CD4-positive, alpha-beta memory T cell (primary cell): ENCODE data around the gene SAMD9L. TPM values are rescaled to one million over a fixed set of nuclear protein-coding genes. Genes with fewer than 3 reads are reported as not detected.
A peak's percentile ranks its signal among the peaks of the same experiment; 100 is the strongest.

Source experiments
- CTCF ChIA-PET: fragments of 350-600 bp; sonication (Branson Sonifier 250); formaldehyde crosslinking; loops from one replicate; lab custom pipeline; 2021; ENCODE audit warnings: inconsistent platforms; ENCODE audit not compliant: partially characterized antibody; lab: Charles Lee
- POLR2A ChIA-PET: fragments of 350-600 bp; sonication (Branson Sonifier 250); formaldehyde crosslinking; loops from one replicate; lab custom pipeline; 2021; ENCODE audit not compliant: partially characterized antibody; lab: Charles Lee
- DNase-seq, 5 donors: peaks; one replicate each; pipeline versions ENCODE4 v3.0.0 to v3.0.0-alpha.2; 2020 to 2022; ENCODE audit warnings: mixed read lengths in 1 of 5
- H3K27ac ChIP-seq: one replicate; pipeline ENCODE4 v1.7.0; 2013; ENCODE audit warnings: low read depth, low read length
- H3K27me3 ChIP-seq: 2 replicates; pipeline ENCODE4 v1.7.0; 2013; ENCODE audit warnings: mild to moderate bottlenecking, low read length, moderate library complexity; ENCODE audit not compliant: insufficient read depth
- H3K36me3 ChIP-seq: 2 replicates; pipeline ENCODE4 v1.7.0; 2013; ENCODE audit warnings: mild to moderate bottlenecking, low read length, moderate library complexity; ENCODE audit not compliant: insufficient read depth
- H3K4me1 ChIP-seq: 2 replicates; pipeline ENCODE4 v1.7.0; 2013; ENCODE audit warnings: mild to moderate bottlenecking, low read length, moderate library complexity; ENCODE audit not compliant: insufficient read depth
- H3K4me3 ChIP-seq, 2 donors: one replicate each; pipeline ENCODE4 v1.7.0; 2013; ENCODE audit warnings: low read length in 2 of 2, mild to moderate bottlenecking in 1 of 2
- H3K9me3 ChIP-seq, 2 donors: one replicate each; pipeline ENCODE4 v1.7.0; 2013; ENCODE audit warnings: low read length in 2 of 2, control low read depth in 1 of 2; ENCODE audit not compliant: control insufficient read depth in 1 of 2
- H3K27ac Mint-ChIP-seq, 7 donors: one replicate each; pipeline ENCODE4 v1.8.0; 2020 to 2021; ENCODE audit warnings: mixed read lengths in 7 of 7, mild to moderate bottlenecking in 6 of 7, inconsistent platforms in 3 of 7, moderate library complexity in 3 of 7
- H3K27me3 Mint-ChIP-seq, 2 donors: one replicate each; pipeline ENCODE4 v1.8.0; 2020 to 2021; ENCODE audit warnings: mixed read lengths in 2 of 2
- H3K36me3 Mint-ChIP-seq, 2 donors: one replicate each; pipeline ENCODE4 v1.8.0; 2020 to 2021; ENCODE audit warnings: mixed read lengths in 2 of 2, inconsistent platforms in 1 of 2, mild to moderate bottlenecking in 1 of 2
- H3K4me1 Mint-ChIP-seq, 4 donors: one replicate each; pipeline ENCODE4 v1.8.0; 2020 to 2021; ENCODE audit warnings: mixed read lengths in 4 of 4, mild to moderate bottlenecking in 1 of 4
- H3K4me3 Mint-ChIP-seq, 8 donors: one replicate each; pipeline ENCODE4 v1.8.0; 2020 to 2021; ENCODE audit warnings: mixed read lengths in 8 of 8, mild to moderate bottlenecking in 7 of 8, moderate library complexity in 6 of 8, inconsistent platforms in 3 of 8
- H3K9me3 Mint-ChIP-seq, 8 donors: one replicate each; pipeline ENCODE4 v1.8.0; 2020 to 2021; ENCODE audit warnings: mixed read lengths in 8 of 8, mild to moderate bottlenecking in 5 of 8, inconsistent platforms in 3 of 8, moderate library complexity in 1 of 8
- intact Hi-C: fragments of 100-400 bp; cut with micrococcal nuclease; formaldehyde crosslinking; loops from one replicate; pipeline ENCODE4 v1.15.1; 2023
- polyA plus RNA-seq, 2 donors: library from polyadenylated mRNA; unstranded; fragments of 300-500 nt; fragmentation: Illumina TruSeq; gene quantifications; one replicate each; pipeline ENCODE4 v1.2.3, GENCODE V29; 2021
- total RNA-seq, 2 experiments: library from RNA; stranded (reverse); gene quantifications; one replicate each; pipeline ENCODE4 v1.2.3, GENCODE V29; 2021

SAMD9L gene
- 10 to 100 TPM; 36.9 to 41.3 TPM for total RNA-seq
- polyA plus RNA-seq = 10 to 100 TPM; 20.4 to 49.4 TPM

DNA sequence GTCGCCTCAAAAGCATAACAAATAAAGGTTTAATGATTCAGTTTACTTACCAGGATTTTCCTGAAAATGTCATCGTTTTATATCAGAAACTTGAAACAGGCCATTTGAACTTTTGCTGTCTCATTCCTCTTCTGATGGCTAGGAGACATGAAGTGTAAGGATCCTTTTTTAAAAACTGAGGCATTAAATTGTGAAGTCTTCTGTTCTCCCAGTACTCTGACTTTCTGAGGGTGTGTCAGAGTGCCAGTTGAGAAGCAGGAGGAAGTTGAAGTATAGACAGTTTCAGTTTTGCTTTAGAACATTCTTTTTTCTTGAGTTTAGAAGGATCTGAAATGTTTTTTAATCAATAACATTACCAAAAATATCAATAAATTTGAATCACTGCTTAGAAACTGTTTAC is at the start of gene SAMD9L:
SAMD9L (minus strand) TSS at position 242 of the 400 bp plus-strand sequence. CDS start 12,414 bp downstream, outside the sequence.
- ChIA-PET CTCF (interaction anchor here (1.1 kb wide), 2 partner anchors 81 to 84 kb away, joined by 3 read pairs; partner anchors contain the start of gene VPS50), POLR2A (interaction anchor here (1.1 to 2.1 kb wide), 3 partner anchors 31 to 312 kb away, joined by 3 to 14 read pairs (median 6); partner anchors contain the start of genes CDK6, SAMD9 and VPS50)
- Histone ChIP-seq H3K4me3 (peak within 1 kb of the TSS; percentile 44 to 59), H3K36me3 (peaks cover 19% of the 10 kb centered on the region), H3K9me3 (no peaks in the 10 kb centered on the region), H3K4me1 (peaks cover 30% of the 10 kb centered on the region), H3K27me3 (no peaks in the 10 kb centered on the region), H3K27ac (peak within 1 kb of the TSS; percentile 58)
- Mint-ChIP-seq H3K4me3 (peak within 1 kb of the TSS; percentile 89 to 97 (median 92)), H3K4me1 (peaks cover 29 to 39% (median 33%) of the 10 kb centered on the region in 4 donors), H3K36me3 (peaks cover 25 to 30% of the 10 kb centered on the region in 2 donors), H3K27me3 (no peaks in the 10 kb centered on the region), H3K9me3 (no peaks in the 10 kb centered on the region), H3K27ac (peak within 1 kb of the TSS; percentile 66 to 97 (median 94))
- intact Hi-C loops = loop anchor here (1.0 kb wide), 2 partner anchors 30 to 84 kb away; partner anchors contain the start of gene VPS50
- DNase-seq = peak in 3 of 5 donors; percentile 18 to 28 (median 25)

DNA sequence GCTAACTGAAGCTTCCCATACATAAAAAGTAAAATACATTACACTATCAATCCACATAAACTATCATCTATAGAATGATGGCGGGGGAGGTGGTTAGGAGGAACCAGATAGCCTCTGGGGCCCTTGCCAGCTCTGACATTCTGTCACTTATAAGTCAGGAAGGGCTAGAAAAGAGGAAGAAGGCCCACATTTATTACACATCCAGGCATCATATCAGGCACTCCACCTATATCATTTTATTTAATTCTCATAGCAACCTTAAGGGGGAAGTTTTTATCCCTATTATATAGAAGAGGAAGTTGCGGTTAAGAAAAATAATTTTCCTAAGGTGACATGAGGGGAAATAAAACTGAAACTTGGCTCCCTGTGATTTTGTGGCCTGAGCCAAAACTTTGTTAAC is 48.2 kb upstream of the SAMD9L start:
- no peaks in the 10 kb centered on the region for H3K36me3 ChIP-seq
- Mint-ChIP-seq H3K27me3 (peaks cover 19 to 28% of the 10 kb centered on the region in 2 donors), H3K4me3 (no peak overlapping the region), H3K4me1 (no peaks in the 10 kb centered on the region), H3K27ac (no peak overlapping the region), H3K9me3 (no peaks in the 10 kb centered on the region), H3K36me3 (no peaks in the 10 kb centered on the region)
- no peak overlapping the region for H3K27ac ChIP-seq
- no peaks in the 10 kb centered on the region for H3K9me3 ChIP-seq
- CTCF ChIA-PET = no interaction called here
- no peak for DNase-seq
- H3K4me3 ChIP-seq = no peak overlapping the region
- POLR2A ChIA-PET = no interaction called here
- no peaks in the 10 kb centered on the region for H3K4me1 ChIP-seq
- intact Hi-C loops = no loop called here
- no peaks in the 10 kb centered on the region for H3K27me3 ChIP-seq

DNA sequence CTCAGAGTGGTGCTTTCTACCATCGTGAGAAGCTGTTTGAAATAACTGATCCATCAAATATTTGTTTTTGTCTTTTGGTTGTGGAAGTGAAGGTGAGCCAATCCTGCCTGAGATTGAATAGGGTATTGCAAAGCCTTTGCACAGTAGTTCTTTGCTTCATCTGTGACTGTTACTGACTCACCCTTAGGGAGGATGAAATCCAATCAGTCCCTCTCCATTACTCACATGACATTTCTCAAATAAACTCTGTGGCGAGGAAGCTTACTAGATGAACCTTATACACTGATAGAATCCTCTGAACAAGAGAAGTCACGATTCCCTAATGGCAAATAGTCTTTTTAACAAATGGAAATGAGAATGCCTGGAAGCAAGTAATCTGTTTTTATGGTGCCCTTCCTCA is 46.2 kb upstream of the SAMD9L start:
- H3K27me3 ChIP-seq = no peaks in the 10 kb centered on the region
- no peak overlapping the region for H3K4me3 Mint-ChIP-seq
- CTCF ChIA-PET = interaction anchor here (1.1 kb wide), 1 partner anchor 32 kb away, joined by 3 read pairs; the partner anchor contains the start of gene HEPACAM2
- no peak for DNase-seq
- no peaks in the 10 kb centered on the region for H3K4me1 ChIP-seq
- H3K36me3 ChIP-seq = no peaks in the 10 kb centered on the region
- H3K27ac ChIP-seq = no peak overlapping the region
- peaks cover 25 to 35% of the 10 kb centered on the region in 2 donors for H3K27me3 Mint-ChIP-seq
- intact Hi-C loops = no loop called here
- H3K36me3 Mint-ChIP-seq = no peaks in the 10 kb centered on the region
- POLR2A ChIA-PET = interaction anchor here (1.0 kb wide), 1 partner anchor 38 kb away, joined by 5 read pairs; the partner anchor contains the start of gene VPS50
- no peak overlapping the region for H3K27ac Mint-ChIP-seq
- no peak overlapping the region for H3K4me3 ChIP-seq
- H3K9me3 ChIP-seq = no peaks in the 10 kb centered on the region
- H3K4me1 Mint-ChIP-seq = no peaks in the 10 kb centered on the region
- H3K9me3 Mint-ChIP-seq = no peaks in the 10 kb centered on the region

DNA sequence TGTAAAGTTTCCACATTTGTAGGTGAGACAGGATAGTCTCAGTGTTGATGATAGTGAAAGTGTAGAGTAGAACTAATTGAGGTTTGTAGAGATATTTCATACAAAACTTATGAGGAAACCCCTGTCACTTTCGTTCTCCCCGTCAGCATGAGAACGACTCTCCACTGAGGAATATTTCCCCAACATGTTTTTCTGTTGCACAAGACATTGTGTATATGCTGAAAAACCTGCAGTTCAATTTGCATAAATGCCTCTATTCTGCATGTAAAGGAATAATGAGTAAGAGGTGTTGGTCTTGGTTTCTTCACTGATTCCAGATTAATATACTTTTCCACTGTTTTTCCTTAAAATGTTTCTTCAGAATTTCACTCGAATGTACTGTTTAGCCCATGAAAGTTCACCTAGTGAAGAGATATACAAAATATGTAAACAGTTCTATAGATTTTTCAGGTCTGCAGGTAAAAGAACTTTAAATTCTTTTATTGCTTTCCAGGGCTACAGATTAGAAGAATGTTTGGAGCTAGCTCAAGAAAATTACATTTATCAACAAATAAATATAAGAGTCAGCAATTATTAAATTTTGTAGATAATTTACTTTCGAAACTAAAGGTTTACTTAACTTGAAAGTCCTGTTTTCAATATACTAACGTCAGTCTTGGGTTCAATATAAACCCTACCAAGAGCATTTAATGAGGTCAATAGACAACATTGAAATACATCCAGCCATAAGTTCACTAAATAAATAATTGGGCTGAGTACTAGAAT is 40.9 kb upstream of the SAMD9L start:
- Histone ChIP-seq H3K4me3 (no peak overlapping the region), H3K27me3 (no peaks in the 10 kb centered on the region), H3K9me3 (no peaks in the 10 kb centered on the region), H3K4me1 (no peaks in the 10 kb centered on the region), H3K36me3 (no peaks in the 10 kb centered on the region), H3K27ac (no peak overlapping the region)
- Mint-ChIP-seq H3K36me3 (peaks cover 0 to 3% of the 10 kb centered on the region in 2 donors), H3K4me3 (no peak overlapping the region), H3K4me1 (no peaks in the 10 kb centered on the region), H3K9me3 (no peaks in the 10 kb centered on the region), H3K27ac (no peak overlapping the region), H3K27me3 (peaks cover 24% of the 10 kb centered on the region in 2 donors)
- ChIA-PET POLR2A (no interaction called here), CTCF (no interaction called here)
- intact Hi-C loops = no loop called here
- no peak for DNase-seq

DNA sequence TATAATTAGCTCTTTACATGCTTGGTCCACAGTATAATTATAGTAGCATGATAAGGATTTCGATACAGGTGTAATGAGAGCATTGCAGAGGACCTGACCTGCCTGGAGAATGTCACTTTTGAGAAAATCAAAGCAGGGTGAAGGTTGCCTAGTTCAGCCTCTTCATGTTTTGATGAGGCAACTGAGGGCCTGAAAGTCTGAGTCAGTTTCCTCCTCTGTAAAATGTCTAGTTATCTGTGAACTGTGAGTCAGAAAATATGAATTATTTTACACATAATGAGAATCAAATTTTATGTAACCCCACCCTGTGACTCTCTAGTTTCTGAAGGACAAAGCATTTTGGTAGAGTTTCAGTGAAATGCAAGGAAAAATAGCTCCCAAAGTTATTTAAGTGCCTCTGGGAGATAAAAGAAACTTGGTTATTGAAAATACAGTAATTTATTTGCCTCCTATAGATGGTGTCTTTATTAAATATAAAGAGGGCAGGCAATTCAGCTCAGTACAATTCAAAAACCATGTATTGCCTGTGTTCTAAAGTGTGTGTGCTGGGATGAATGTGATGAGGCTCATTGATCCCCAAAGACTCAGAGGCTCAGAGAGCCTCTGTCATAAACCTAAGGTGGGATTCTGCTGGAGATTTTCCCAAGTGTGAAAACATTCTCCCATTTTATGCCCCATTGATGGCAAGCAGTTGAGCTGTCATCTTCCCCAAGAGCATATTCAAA is 37.3 kb upstream of the SAMD9L start:
- no peak overlapping the region for H3K27ac ChIP-seq
- Mint-ChIP-seq H3K36me3 (peaks cover 0 to 3% of the 10 kb centered on the region in 2 donors), H3K27ac (no peak overlapping the region), H3K9me3 (no peaks in the 10 kb centered on the region), H3K4me1 (no peaks in the 10 kb centered on the region), H3K27me3 (peaks cover 14 to 16% of the 10 kb centered on the region in 2 donors), H3K4me3 (no peak overlapping the region)
- ChIA-PET POLR2A (no interaction called here), CTCF (interaction anchor here (1.3 kb wide), 1 partner anchor 12 kb away, joined by 3 read pairs; no protein-coding TSS in a partner anchor)
- H3K4me3 ChIP-seq = no peak overlapping the region
- intact Hi-C loops = no loop called here
- H3K36me3 ChIP-seq = no peaks in the 10 kb centered on the region
- no peak for DNase-seq
- H3K27me3 ChIP-seq = no peaks in the 10 kb centered on the region
- H3K9me3 ChIP-seq = no peaks in the 10 kb centered on the region
- no peaks in the 10 kb centered on the region for H3K4me1 ChIP-seq

DNA sequence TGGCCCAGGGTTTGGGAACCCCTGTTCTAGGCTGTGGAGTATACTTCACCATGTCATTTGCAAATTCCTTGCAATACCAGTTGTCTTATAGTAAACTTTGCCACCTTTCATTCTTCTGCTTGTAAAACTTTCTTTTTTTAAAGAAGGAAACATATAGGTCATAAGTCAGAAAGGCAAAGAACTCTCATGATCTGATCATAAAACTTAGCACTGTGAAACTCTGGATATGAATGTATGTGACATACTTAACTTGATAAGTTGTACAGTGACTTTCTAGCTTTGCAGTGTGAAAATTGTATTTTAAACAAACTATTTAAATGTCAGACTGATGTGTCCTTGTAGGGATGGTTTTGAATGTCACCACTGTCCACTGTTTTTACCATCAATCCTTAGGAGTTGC is 31.0 kb upstream of the SAMD9L start:
- POLR2A ChIA-PET = no interaction called here
- Histone ChIP-seq H3K9me3 (no peaks in the 10 kb centered on the region), H3K4me1 (no peaks in the 10 kb centered on the region), H3K4me3 (no peak overlapping the region), H3K27me3 (no peaks in the 10 kb centered on the region), H3K36me3 (no peaks in the 10 kb centered on the region), H3K27ac (no peak overlapping the region)
- no peaks in the 10 kb centered on the region for H3K4me1 Mint-ChIP-seq
- no peaks in the 10 kb centered on the region for H3K36me3 Mint-ChIP-seq
- DNase-seq = no peak
- CTCF ChIA-PET = interaction anchor here (0.8 to 1.6 kb wide), 3 partner anchors 8 to 62 kb away, joined by 3 read pairs; no protein-coding TSS in a partner anchor
- H3K4me3 Mint-ChIP-seq = no peak overlapping the region
- no peaks in the 10 kb centered on the region for H3K9me3 Mint-ChIP-seq
- no peak overlapping the region for H3K27ac Mint-ChIP-seq
- peaks cover 2 to 4% of the 10 kb centered on the region in 2 donors for H3K27me3 Mint-ChIP-seq
- intact Hi-C loops = no loop called here

DNA sequence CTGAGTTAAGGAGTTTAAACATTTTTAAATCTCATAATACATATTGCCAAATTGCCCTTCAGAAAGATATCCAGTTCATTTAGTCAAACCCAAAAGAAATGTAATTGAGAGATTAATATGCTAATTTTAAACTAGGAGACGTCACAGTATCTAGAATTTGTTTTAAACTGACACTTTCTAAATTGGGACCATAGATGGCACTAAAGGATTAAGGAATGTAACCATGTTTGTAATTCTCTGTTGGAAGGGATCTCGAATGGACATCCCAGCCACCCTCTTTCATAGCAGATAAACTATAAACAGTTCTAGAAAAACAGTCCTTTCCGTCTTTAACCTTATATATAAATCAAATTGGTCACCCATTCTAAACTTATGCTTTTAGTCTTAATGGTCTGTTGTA is 30.0 kb upstream of the SAMD9L start:
- Mint-ChIP-seq H3K9me3 (peaks cover 0 to 4% (median 0%) of the 10 kb centered on the region in 8 donors), H3K36me3 (no peaks in the 10 kb centered on the region), H3K27ac (no peak overlapping the region), H3K4me1 (no peaks in the 10 kb centered on the region), H3K27me3 (peaks cover 0 to 8% of the 10 kb centered on the region in 2 donors), H3K4me3 (no peak overlapping the region)
- intact Hi-C loops = no loop called here
- H3K27ac ChIP-seq = no peak overlapping the region
- H3K4me1 ChIP-seq = no peaks in the 10 kb centered on the region
- H3K36me3 ChIP-seq = no peaks in the 10 kb centered on the region
- DNase-seq = no peak
- H3K4me3 ChIP-seq = no peak overlapping the region
- ChIA-PET CTCF (interaction anchor here (0.8 to 1.0 kb wide), 3 partner anchors 9 to 63 kb away, joined by 3 read pairs; no protein-coding TSS in a partner anchor), POLR2A (no interaction called here)
- H3K9me3 ChIP-seq = no peaks in the 10 kb centered on the region
- H3K27me3 ChIP-seq = no peaks in the 10 kb centered on the region
